ENCODE results near the gene SPON2.

The SPON2 gene

GRCh38 chr4:1172971-1173757, 781 bp upstream of the SPON2 start:
- DNase-seq (ENCODE audit: low read depth), result no peak

- DNase-seq (ENCODE audit: low read depth), result peak; percentile 39
These were observed 814 bp downstream of the SPON2 start for GRCh38 chr4:1171311-1172227.

- DNase-seq (ENCODE audit: low read depth), result no peak
These were observed 1.4 kb downstream of the SPON2 start for GRCh38 chr4:1170976-1171310.

DNA sequence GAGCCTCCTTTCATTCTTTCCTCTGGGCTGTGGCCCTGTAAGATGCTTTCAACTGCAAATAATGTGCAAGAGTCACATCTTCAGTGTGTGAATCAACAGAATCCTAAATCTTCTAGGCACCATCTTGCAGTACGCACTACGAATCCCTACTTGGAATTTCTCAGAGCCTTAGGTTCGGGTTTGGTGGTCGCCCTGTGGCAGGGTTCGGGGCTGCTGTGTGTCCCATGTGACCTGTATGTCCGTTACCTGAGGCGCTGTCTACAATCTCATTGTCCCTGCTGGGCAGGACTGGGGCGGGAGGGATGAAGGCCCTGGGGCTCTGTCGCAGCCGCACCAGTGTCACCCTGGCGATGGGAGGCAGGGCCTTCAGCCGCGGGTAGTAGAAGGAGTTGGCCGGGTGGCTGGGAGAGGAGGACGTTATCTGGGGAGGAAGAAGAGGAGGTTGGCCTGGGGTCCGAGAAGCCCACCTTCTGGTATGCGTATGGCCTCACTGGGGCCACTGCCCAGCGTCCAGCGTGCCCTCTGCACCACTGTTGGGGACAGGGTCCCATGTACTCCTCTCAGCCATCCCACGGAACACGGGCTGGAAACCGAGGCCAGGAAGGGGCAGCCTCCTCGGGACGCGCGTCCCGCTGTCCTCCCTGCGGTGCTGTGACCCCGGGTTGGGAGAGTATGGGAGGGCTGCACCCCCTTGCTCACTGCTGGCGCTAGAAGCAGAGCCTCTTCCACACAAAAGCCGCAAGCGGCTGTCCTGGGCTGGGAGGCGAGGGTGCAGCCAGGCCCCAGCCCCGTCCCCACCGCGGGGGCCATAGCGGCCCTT, 2.0 kb downstream of the SPON2 start:
- no peak for DNase-seq (ENCODE audit: low read depth)

DNA sequence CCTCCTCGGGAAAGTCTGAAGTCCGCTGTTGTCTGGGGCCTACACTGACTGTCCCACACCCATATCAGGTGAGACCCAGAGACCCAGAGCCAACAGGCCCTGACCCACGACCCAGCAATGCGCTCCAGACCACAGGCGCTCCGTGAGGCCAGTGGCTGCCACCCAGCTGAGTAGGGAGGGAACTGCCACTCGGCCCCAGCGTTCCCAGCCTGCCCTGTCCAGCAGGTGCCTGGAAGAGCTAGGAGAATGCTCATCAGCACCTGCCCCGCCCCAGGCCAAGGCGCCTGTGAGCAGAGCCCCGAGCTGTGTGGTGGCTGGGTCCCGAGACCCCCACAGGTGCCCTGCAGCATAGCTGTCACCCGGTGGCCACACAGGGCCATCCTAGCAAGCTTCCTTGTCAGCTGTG, 2.7 kb downstream of the SPON2 start:
- DNase-seq (ENCODE audit: low read depth), result no peak

GRCh38 chr4:1169171-1169671, 3.2 kb downstream of the SPON2 start:
- DNase-seq (ENCODE audit: low read depth), result no peak

DNA sequence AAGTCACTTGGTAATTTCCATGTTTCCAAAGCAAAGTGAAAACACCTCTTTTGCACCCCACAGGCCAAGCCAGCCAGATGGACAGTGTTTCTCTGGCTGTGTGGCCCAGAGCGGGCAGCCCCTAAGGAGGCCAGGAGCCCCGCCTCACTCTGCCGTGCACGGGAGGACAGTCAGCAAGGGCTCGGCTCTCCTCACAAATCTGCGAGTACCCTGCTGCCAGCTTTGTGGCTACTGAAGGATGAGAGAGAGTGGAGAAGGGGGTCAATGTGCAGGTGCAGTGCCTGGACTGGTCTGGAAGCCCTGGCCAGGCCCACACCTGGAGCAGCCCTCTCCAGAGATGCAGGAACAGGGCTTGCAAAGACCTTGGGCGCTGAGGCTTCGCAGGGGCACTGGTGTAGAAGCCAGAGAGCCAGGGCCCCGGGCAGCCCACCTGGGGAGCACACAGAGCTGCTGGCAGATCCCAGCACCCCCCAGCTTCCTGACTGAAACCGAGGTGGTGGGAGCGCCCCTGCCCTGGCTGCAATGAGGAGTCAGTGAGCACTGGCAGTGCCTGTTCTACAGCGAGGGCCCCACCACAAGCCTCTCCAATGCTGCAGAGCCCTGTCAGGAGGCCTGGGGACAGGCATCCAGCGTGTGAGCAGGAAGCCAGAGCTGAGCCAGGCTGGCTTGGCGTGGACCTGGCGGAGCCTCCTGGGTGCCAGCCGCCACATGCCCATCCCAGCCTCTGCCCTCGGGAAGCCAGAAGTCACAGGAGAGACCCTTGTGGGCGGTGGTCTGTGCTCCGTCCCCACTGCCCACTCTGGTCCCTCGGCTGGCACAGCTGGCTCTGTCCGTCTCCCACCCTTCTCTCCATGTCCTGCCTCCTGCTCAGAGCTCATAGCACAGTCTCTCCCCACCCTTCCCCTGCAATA, 3.9 kb downstream of the SPON2 start:
- no peak for DNase-seq (ENCODE audit: low read depth)

DNA sequence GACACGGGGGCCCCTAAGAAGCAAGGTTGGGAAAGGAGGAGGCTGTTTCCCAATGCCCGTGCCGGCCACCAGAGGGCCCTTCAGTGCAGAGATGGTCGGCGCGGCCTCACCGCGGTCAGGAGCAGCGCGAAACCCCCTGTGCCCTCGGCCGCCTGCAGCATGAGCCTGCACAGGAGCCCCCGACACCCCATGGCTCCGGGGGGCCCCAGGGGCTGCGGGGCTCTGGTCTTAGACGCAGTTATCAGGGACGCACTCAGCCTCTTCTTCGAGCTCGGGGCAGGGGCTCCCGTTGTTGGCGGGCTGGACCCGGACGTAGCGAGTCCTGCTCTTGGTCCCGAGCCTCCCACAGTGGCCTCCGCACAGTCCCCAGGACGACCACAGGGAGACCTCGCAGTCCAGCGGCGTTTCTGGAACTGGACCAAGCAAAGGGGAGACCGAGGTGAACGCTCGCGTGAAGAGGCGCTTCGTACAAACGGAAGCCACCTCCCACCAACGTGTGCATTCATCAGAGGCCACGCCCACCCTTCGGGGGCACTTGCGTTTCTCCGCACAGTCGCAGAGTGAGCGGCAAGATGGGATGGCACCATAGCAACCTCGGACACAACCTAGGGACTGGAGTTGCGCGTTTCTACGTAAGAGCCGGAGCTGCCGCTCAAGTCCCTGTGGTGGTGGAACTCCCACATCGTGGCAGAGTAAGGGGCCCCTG, 5.0 kb downstream of the SPON2 start:
- peak; percentile 85 for DNase-seq (ENCODE audit: low read depth)

GRCh38 chr4:1166509-1167243, 5.7 kb downstream of the SPON2 start:
- no peak for DNase-seq (ENCODE audit: low read depth)

GRCh38 chr4:1164956-1165545, 7.3 kb downstream of the SPON2 start:
- DNase-seq (ENCODE audit: low read depth), result no peak

GRCh38 chr4:1164444-1164843, 7.9 kb downstream of the SPON2 start:
- no peak for DNase-seq (ENCODE audit: low read depth)

DNA sequence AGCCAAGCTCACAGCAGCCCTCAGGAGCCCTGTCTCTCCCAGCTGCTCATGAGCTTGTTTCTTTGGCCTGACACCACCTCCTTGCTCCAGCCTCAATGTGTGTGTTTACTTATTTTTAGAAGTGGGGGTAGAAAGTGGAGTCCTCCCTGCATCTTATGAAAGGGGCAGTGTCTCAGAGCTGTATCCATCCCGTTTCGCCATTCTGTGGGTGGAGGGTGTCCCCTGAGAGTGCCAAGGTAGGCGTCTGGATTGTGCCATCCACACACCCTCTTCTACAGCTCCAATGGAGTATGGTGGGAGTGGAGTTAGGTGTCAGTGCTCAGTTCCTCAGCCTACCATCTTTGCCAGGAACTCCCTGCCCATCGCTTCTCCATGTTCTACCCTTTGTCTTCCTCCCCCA, 8.3 kb downstream of the SPON2 start:
- DNase-seq (ENCODE audit: low read depth), result no peak

GRCh38 chr4:1160351-1160750, 12.0 kb downstream of the SPON2 start:
- no peak for DNase-seq (ENCODE audit: low read depth)

DNA sequence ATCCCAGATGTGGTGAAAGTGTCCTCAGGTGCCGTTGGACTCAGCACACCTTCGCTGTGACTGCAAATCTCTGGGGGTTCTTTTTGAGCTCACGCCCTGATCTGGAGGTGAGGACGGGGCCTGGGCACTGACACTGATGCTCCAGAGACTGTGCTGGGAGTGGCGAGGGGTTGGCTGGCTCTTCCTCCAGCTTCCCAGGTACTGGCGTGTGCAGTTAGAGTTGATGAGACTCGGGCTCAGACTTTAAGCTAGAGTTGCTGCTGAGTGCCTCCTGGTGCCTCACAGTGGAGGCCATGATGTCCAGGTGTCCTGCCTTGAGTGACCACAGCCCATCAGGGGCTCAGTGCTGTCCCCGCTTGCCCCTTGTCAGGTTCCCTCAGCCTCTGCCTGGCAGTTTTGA, 16.3 kb downstream of the SPON2 start:
- no peak for DNase-seq (ENCODE audit: low read depth)

GRCh38 chr4:1155314-1155713, 17.1 kb downstream of the SPON2 start:
- DNase-seq (ENCODE audit: low read depth), result no peak

DNA sequence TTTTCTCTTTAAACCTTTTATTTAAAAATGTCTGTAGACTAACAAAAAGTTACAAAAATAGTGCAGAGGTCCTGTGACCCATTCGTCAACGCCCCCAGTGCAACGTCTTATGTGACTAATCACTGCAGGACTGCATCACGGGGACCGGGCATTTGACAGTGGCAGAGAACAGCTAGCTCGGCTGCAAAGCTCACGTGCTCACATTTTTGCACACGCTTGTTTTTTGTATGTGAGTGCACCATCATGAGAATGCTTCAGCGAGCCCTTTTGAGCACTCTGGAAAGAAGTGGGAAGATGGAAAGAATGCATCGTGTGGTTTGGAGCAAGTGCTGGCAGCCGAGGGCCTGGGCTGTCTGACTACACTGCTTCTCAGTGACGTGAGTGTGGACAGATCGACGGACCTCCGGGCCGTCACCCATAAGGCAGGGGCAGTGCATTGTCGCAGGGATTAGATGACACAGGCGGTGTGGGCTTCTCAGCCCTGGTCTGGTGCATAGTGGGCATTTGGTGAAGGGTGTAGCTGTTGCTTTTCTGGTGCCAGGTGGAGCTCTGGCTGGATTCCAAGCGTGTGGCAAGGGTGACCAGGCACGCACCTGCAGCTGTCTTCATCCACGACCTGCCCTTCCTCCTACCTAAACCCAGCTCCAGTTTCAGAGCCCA, 17.7 kb downstream of the SPON2 start:
- no peak for DNase-seq (ENCODE audit: low read depth)

DNA sequence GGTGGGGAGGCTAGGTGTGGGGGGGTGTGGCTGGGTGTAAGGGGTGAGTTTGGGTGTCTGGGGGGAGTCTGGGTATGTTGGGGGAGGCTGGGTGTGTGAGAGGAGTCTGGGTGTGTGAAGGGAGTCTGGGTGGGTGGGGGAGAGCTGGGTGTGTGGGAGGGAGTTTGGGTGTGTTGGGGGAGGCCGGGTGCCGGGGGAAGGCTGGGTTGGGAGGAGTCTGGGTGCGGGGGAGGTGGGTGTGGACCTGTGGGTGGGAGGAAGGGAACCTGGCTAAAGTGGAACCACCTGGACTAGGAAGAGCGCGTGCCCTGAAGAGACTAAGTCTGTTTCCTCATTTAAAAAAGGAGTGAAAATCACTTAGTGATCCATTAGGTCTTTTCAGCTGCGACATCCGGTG, 18.3 kb downstream of the SPON2 start:
- no peak for DNase-seq (ENCODE audit: low read depth)

GRCh38 chr4:1153567-1154090, 18.8 kb downstream of the SPON2 start:
- no peak for DNase-seq (ENCODE audit: low read depth)

DNA sequence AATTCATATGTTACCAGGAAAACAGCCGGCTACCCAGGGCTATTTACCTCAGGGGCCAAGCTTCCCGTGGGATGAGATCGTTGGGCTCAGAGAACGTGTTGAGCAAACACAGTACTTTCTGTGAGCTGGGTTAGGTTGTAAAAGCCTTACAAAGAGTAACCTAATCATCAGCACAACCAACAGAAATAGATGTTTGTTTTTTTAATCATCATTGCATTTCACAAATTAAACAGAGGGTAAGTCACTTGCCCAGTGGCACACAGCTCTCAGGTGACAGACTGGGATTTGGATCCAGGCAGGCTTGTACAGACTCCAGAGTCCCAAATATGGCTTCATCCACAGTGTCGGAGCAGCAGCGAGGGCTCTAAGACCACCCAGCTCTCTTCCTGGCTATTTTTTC, 20.1 kb downstream of the SPON2 start:
- no peak for DNase-seq (ENCODE audit: low read depth)
